NCI-H446 treated with DMSO at 0.1 percent for 48 hours (cell line): ENCODE measurements around the gene ALPK3.

Experiments used
- DNase-seq: peaks from one replicate; lab custom pipeline; 2025; lab: John Stamatoyannopoulos, UW

The ALPK3 gene, protein sequence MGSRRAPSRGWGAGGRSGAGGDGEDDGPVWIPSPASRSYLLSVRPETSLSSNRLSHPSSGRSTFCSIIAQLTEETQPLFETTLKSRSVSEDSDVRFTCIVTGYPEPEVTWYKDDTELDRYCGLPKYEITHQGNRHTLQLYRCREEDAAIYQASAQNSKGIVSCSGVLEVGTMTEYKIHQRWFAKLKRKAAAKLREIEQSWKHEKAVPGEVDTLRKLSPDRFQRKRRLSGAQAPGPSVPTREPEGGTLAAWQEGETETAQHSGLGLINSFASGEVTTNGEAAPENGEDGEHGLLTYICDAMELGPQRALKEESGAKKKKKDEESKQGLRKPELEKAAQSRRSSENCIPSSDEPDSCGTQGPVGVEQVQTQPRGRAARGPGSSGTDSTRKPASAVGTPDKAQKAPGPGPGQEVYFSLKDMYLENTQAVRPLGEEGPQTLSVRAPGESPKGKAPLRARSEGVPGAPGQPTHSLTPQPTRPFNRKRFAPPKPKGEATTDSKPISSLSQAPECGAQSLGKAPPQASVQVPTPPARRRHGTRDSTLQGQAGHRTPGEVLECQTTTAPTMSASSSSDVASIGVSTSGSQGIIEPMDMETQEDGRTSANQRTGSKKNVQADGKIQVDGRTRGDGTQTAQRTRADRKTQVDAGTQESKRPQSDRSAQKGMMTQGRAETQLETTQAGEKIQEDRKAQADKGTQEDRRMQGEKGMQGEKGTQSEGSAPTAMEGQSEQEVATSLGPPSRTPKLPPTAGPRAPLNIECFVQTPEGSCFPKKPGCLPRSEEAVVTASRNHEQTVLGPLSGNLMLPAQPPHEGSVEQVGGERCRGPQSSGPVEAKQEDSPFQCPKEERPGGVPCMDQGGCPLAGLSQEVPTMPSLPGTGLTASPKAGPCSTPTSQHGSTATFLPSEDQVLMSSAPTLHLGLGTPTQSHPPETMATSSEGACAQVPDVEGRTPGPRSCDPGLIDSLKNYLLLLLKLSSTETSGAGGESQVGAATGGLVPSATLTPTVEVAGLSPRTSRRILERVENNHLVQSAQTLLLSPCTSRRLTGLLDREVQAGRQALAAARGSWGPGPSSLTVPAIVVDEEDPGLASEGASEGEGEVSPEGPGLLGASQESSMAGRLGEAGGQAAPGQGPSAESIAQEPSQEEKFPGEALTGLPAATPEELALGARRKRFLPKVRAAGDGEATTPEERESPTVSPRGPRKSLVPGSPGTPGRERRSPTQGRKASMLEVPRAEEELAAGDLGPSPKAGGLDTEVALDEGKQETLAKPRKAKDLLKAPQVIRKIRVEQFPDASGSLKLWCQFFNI (N-terminal part only)

GRCh38 chr15:84816694-84817465 is at the start of gene ALPK3:
Gene ALPK3, plus strand, starts transcription at chr15:84817356. Its CDS starts 97 bp downstream, at chr15:84817453.
- no peak for DNase-seq

- no peak for DNase-seq
These were observed 45.1 kb upstream of the ALPK3 start for GRCh38 chr15:84772031-84772430.

- DNase-seq, result no peak
These were observed 44.7 kb upstream of the ALPK3 start for GRCh38 chr15:84772467-84772866.

DNA sequence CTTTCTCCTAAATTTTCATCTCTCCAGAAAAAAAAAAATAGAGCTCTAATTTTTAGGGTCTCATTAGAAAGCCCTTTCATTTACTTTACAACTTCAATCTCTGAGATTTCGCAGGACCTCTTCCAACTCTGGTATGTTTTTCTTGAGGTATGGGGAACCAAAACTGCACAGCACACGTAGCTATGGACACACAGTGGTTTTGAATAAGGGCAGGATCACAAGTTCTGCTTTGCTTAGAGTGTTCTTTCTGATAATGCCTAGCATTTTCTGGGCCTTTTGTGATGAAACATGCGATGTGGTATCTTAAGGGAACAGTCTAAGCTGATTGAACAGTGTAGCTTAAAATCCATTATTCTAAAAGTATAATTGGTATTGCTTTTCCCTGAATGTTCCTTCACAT is 43.4 kb upstream of the ALPK3 start:
- no peak for DNase-seq

DNA sequence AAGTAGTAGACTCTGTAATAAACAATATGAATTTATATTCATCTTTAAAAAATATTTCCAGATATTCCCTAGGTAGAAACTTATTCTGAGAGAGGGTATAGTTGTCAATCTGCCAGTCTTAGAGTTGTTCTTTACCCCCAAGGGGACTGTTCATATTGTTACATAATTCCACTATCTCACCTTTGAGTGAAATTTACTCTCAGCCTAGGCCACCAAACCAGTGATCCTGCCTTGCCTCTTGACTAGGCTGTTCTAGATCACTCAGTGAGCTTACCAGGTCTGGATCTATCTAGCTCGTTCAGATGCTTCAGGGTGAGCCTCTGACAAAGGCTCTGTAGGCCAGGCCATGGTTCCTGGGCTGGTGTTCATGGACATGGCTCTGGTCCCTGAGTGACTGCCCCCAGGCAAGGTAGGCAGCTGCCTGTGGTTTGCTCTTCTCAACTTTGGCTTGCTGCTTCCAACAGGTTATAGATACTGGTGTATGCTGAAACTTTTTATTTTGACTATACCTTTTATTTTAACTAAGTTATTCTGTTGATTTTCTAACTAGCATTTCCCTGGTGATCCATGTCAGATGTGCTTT is 41.2 kb upstream of the ALPK3 start:
- no peak for DNase-seq

DNA sequence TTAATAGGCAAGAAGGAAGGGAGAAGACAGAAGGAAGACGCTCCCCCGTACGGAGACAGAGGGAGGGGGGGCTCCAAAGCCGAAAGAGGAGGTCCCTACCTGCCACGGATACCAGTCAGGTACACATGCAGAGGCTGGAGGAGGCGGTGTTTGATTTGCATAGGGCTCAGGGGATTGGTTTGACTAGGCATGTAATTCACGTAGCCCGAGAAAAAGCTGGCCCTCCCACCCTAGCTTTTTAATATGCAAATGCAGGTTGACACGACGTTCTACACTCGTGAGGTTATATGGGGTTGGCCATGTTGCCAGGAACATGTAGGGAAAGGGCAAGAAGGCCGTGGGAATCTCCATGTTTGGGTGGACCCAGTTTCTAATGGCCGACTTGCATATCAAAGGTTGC is 39.0 kb upstream of the ALPK3 start:
- no peak for DNase-seq

DNA sequence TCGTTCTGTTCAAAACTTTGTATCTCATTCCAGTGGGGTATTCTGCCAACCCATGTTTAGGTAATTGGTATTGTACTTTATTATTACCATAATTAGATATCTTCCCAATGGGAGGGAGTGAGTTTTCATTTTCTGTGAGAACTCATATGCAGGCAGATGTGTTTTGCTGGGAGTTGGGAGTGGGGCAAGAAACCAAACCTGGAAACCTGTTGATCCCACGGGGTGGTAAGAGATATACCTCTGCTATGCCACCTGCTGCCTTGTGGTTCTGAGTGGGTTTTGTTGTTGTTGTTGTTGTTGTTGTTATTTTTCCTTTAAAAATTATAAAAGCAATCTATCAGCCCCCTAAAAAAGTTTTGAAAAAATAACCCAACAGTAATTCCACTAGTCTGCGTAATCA is 36.7 kb upstream of the ALPK3 start:
- no peak for DNase-seq

- no peak for DNase-seq
These were observed 35.7 kb upstream of the ALPK3 start for GRCh38 chr15:84781495-84781894.

- DNase-seq, result no peak
These were observed 34.8 kb upstream of the ALPK3 start for GRCh38 chr15:84782346-84782745.

DNA sequence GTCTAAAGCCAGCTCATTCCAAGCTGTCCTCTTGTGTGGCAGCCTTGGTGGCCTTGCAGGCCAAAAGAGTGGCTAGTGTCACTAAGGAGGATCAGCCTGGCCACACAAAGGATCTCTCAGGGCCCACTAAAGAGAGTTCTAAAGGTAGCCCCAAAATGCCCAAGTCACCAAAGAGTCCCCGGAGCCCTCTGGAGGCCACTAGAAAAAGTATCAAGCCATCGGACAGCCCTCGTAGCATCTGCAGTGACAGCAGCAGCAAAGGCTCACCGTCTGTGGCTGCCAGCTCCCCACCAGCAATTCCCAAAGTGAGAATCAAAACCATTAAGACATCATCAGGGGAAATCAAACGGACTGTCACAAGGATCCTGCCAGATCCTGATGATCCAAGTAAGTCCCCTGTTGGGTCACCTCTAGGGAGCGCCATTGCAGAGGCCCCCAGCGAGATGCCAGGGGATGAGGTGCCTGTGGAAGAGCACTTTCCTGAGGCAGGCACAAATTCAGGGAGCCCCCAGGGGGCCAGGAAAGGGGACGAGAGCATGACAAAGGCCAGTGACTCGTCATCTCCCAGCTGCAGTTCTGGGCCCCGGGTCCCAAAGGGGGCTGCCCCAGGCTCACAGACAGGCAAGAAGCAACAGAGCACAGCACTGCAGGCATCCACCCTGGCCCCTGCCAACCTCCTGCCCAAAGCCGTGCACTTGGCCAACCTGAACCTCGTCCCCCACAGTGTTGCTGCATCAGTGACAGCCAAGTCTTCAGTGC is 33.5 kb upstream of the ALPK3 start:
- no peak for DNase-seq

- DNase-seq, result no peak
These were observed 32.9 kb upstream of the ALPK3 start for GRCh38 chr15:84784262-84784661.

DNA sequence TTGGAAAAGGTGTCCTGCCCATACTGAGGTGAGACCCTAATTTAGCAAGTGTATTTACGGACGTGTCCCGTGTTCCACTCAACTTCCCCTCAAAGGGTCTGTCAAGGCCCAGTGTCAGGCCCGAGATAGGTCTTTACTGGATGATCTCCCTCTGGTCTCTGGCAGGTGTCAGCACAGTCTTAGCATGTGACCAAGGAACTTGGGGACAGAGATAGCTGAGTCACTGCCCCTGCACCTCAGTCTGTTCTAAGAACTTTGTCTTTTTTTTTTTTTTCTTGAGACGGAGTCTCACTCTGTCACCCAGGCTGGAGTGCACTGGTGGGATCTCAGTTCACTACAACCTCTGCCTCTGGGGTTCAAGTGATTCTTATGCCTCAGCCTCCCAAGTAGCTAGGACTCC is 32.1 kb upstream of the ALPK3 start:
- no peak for DNase-seq

- DNase-seq, result no peak
These were observed 28.7 kb upstream of the ALPK3 start for GRCh38 chr15:84788500-84788899.

DNA sequence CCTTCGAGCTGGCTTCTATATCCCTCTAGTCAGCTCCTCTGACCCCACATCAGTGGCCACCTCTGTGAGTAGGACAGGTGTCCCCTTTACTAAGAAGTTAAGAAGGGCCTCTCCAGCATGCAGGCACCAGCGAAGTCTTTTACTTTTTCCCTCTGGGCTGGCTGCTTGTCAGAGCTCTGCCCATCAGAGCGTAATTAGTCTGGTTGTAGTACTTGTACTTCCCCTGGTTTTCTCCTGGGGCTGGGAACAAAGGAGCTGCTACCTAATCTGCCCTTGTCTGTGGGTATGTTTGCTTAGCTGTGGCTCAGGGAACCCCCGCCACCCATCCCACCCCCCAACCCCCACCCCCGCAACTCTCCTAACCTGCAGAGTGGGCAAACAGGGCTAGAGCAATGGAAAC is 27.4 kb upstream of the ALPK3 start:
- DNase-seq, result no peak

GRCh38 chr15:84790676-84791075 is 26.5 kb upstream of the ALPK3 start:
- no peak for DNase-seq

DNA sequence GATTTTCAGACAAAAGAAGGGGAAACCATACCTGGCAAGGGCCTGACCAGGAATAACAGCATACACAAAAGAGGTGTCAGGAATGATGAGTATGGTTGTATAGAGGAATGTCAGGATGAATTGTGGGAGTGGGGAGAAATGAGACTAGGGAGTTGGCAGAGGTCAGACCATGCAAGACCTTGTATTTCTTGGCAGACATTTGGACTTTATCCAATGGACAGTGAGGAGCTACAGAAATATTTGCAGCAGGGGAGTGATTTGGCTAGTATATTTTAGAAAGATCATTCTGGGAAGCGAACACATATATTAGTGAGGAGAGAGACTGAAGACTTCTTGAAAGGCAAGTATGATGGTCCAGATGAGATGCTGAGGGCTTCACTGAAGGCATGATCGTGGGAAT is 25.4 kb upstream of the ALPK3 start:
- no peak for DNase-seq

DNA sequence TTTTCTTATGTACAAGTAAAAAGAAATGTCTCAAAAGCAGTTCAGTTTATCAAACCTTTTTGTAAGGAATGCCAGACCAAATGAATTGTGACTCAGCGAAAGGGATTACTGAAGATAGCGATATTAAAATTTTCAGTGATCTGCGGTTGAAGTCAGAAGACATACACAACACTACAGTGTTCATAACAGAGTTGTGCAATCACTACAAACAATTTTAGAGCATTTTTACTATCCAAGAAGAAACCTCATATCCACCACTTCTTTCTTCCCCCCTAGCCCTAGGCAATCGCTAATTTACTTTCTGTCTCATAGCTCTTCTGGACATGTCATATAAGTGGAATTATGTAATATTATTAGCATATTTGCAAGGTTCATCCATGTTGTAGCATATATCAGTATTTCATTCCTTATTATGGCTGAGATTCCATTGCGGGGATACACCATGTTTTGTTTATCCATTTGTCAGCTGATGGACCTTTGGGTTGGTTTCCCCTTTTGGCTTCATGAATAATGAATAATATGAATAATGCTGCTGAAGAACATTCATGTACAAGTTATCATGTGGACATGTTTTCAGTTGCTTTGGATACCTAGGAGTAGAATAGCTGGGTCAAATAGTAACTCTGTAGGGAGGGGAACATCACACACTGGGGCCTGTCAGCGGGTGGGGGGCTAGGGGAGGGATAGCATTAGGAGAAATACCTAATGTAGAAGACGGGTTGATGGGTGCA is 23.6 kb upstream of the ALPK3 start:
- no peak for DNase-seq

GRCh38 chr15:84794162-84794547 is 23.0 kb upstream of the ALPK3 start:
- no peak for DNase-seq

- DNase-seq, result no peak
These were observed 22.0 kb upstream of the ALPK3 start for GRCh38 chr15:84795186-84795585.

- no peak for DNase-seq
These were observed 19.9 kb upstream of the ALPK3 start for GRCh38 chr15:84797212-84797611.
